Right renal cortex interstitium (tissue), 3 donors: Measurements from ENCODE around the gene FAU. TPM values are rescaled to one million over a fixed set of nuclear protein-coding genes. Genes with fewer than 3 reads are reported as not detected.
A peak's percentile ranks its signal among the peaks of the same experiment; 100 is the strongest.
"Not testable (repeated sequence)": the region's sequence is repeated elsewhere in the genome, so short reads cannot be mapped to it uniquely, and the experiment has no call there.

ENCODE experiments used
- DNase-seq, 3 donors: peaks; one replicate each; pipeline ENCODE4 v3.0.0-alpha.2; 2013; ENCODE audit warnings: low read depth in 3 of 3, low spot score in 2 of 3
- polyA plus RNA-seq, 3 donors: library from polyadenylated mRNA; unstranded; fragments of 120-200 nt; gene quantifications; one replicate each; pipeline ENCODE4 v1.2.1, GENCODE V29; 2013; ENCODE audit not compliant: insufficient read length in 3 of 3

FAU gene
- polyA plus RNA-seq, result 100 to 1,000 TPM; 585 to 654 (median 621) TPM

DNA sequence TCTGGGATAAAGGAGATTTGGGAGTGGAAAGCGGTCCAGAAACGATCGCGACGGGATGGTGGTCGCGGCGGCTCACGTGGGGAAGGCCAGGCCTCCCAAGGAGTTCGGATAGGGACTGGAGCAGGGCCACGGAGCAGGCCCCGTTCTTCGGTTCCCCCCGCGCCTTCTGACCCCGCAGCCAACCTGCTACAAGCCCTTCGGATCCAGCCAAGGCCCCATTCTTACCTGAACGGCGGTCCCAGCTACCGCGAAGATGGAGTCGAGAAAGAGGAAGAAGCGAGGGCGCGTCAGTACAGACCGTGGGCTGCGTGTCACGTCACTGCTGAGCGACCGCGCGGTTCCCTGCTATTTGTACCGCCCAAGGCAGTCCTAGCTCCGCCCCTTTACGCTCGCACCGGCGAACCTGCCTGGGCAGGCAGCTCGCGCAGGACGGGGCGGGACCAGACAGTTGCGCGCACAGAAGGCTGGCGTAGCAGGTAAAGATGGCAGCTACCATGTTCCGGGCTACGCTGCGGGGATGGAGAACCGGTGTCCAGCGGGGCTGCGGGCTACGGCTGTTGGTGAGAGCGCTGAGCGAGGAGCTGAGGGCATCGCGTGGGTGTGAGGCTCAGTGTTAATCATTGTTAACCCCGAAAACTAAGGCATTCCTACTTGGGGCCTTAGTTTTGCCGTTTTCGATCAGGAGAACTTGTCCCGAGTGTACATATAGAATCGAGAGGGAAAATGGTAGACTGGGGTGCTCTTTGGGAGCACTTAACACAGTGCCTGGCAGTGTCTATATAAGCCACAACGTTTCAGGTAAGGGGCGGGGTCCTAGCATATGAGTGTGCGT, at the start of gene FAU, which contains the start of gene MRPL49:
Gene FAU, minus strand, starts transcription at position 270 of the 832 bp plus-strand sequence. CDS start 321 bp downstream, outside the sequence.
Gene MRPL49, plus strand, starts transcription at position 457 of the 832 bp plus-strand sequence. Its CDS starts 26 bp downstream, at position 483.
- DNase-seq, result peak; percentile 92 to 98 (median 93)

DNA sequence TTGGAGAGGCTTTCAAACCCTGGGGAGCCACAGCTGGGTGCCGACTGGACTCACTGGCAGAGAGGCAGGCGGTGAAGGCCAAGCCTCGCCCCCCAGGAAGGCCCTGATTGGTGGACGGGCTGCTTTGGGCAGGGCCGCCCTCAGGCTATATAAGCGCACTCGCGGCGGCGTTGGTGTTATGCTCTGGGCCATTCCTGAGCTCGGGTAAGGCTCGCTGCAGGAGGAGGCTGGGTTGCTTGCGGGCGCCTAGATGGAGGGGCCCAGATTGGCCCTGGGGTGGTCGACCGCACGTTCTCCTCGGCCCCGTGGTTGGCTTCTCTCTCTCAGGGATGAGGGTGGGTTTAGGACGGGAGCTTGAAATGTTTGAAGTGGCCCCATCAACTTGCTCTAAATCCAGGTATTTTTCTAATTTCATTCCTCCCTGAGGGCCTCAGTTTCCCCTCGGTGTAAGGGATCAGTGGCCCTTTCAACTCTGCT, 48.2 kb upstream of the FAU start, which contains the start of gene SPDYC:
Gene SPDYC, plus strand, starts transcription at position 176 of the 477 bp plus-strand sequence. CDS start 1,125 bp downstream, outside the sequence.
- DNase-seq, result no peak

DNA sequence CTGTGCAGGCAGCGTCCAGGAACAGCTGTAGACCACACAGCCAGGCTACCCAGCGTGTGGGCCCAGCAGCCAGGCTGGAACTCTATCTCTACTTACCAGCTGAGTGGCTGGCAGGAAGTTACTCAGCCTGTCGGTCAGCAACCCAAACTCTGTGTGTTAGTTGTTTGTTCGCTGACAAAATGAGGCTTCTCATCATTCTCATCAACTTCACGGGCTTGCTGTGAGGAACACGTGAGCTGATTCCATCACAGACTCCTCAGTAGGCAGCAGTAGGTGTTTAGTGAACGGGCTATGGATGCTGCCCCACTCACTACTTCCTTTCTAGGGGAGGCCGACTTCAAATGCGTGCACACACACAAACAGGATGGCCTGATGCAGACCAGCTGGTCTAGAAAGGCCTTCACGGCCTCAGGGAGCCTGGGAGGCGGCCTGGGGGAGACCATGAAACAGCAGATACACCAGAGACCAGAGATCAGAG, 47.3 kb upstream of the FAU start:
- no peak for DNase-seq

DNA sequence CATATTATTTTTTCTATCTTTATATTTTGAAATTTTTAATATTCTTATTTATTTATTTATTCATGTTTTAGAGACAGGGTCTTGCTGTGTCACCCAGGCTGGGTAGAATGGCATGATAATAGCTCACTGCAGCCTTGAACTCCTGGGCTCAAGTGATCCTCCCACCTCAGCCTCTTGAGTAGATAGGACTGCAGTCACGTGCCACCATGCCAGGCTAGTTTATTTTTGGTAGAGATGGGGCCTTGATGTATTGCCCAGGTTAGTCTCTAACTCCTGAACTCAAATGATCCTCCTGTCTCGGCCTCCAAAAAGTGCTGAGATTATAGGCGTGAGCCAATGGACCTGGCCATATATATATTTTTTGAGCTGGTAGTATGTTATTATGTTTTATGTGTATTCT, 45.7 kb upstream of the FAU start:
- DNase-seq, result no peak

DNA sequence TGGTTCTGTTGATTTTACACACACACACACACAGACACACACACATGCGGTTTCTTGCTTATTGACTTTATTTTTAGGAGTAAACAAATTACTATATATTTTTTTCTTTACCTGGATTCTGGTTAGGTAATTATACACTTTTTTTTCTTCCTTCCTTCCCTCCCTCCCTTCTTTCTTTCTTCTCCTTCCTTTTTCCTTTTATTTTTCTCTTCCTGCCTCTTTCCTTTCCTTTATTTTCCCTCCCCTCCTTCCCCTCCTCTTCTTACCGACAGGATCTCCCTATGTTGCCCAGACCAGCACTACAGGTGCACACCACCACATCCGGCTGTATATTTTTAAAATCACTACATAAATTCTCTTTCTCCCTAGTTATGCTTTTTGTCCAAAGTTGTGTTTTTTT, 45.0 kb upstream of the FAU start:
- no peak for DNase-seq

DNA sequence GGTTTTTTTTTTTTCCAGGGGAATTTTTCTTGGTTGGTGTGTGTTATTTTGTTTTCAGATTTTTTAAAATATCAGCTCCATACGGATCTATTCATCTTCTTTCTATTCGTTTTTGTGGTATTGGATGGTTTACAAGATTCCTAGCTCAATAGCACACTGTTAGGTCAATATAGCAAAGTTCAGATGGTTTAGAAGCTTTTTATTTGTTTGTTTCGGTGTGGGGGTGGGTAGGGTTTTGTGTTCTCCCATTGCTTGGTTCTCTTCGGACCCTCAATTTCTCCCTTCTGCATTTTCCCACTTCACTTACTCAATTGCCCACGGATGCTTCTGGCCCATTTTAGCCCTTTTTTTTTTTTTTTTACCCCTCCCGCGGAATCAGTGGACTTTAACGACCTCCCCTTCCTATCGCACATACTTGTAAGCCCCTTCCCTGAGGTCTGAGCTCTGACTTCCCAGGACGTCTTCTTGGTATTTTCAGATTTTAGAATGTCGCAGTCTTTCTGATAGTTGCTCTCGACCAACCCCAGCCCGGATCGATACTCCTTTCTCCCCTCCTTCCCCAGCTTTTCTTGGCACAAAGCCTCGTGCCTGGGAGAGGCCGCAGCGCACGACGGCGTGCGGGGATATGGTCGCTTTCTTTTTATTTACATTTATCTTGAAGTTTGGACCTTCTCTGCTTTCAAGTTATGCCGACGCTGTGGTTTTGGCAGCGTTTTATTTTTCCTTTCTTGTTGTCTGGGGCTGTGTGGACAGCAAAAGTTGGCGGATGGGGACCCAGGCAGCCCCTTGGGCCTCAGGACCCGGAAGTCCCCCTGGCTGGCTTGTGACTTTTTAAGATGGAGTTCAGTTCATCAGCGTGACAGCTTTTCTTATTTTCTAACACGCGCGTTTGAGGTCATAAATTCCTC, 43.7 kb upstream of the FAU start:
- no peak for DNase-seq

DNA sequence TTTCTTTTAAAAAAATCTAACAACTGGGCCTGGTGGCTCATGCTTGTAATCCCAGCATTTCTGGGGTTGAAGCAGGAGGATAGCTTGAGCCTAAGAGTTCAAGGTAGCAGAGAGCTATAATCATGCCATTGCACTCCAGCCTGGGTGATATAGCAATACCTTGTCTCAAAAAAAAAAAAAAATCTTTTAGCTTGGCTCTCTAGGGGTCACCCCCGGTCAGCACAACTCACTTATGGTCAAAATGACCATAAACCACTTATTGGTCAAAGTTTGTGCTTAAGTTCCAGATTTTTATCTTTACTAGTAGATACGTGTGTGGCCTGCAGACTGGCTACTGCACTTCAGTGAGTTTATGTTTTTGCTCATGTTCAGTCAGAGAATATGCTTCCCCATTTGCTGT, 41.8 kb upstream of the FAU start:
- DNase-seq, result no peak

DNA sequence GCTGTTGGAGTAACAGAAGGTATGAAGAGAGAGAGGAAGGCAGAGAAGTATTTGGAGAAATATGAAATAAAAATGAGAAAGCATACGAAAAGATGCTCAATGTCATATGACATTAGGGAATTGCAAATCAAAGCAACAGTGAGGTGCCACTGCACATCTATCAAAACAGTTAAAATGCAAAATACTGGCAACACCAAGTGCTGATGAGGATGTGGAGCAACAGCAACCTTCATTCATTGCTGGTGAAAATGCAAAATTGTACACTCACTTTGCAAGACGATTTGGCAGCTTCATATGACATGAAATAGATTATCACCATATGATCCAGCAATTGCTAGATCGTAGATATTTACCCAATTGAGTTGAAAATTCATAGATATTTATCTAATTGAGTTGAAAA, 38.7 kb upstream of the FAU start:
- no peak for DNase-seq

DNA sequence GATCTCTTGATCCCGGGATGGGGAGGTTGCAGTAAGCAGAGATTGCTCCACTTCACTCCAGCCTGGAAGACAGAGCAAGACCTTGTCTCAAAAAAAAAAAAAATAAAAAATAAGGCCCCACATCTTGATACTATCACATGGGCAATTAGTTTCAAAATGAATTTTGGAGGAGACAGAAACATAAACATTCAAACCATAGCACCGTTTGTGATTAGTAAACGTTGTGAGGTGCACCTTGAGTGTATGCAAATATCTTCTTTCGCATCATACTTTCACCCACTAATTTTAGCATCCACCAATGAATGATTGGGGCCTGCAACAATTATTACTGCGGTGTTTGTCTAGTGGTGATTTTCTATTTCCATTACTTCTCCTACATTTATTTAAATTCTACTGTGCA, 37.1 kb upstream of the FAU start:
- no peak for DNase-seq

DNA sequence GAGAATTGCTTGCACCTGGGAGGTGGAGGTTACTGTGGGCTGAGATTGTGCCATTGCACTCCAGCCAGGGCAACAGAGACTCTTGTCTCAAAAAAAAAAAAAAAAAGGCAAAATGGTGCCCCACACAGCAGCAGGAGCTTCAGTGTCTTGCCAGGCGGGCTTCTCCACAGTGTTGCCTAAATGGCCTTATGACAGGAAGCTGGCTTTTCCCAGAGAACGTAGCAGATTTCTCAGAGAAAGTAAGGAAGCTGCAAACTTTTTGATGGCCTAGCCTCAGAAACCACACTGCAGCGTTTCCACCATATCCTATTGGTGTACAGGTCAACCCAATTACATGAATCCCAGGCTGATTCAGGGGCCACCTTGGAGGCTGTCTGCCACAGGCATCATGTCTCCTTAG, 35.4 kb upstream of the FAU start:
- DNase-seq, result no peak

DNA sequence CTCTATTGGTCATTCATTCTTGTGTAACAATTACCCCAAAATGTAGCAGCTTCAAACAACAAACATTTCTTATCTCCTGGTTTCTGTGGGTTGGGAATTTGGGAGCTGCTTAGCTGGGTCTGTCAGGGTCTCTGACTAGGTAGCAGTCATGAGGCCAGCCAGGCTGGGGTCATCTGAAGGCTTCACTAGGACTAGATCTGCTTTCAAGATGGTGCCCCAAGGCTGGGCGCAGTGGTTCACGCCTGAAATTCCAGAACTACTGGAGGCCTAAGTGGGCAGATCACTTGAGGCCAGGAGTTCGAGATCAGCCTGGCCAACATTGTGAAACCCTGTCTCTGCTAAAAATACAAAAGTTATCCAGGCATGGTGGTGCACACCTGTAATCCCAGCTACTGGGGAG, 35.0 kb upstream of the FAU start:
- no peak for DNase-seq

DNA sequence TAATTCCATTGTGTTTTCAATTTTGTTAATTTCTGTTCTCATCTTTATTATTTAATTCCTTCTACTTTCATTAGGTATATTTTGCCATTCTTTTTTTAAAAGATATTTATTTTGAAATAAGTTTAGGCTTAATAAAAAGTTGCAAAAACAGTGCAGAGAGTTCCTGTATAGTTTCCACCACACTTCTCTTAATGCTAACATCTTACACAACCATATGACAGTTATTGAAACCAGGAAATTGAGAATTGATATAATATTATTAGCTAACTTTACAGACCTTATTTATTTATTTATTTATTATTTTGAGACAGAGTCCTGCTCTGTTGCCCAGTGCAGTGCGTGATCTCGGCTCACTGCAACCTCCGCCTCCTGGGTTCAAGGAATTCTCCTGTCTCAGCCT, 34.3 kb upstream of the FAU start:
- DNase-seq, result no peak

DNA sequence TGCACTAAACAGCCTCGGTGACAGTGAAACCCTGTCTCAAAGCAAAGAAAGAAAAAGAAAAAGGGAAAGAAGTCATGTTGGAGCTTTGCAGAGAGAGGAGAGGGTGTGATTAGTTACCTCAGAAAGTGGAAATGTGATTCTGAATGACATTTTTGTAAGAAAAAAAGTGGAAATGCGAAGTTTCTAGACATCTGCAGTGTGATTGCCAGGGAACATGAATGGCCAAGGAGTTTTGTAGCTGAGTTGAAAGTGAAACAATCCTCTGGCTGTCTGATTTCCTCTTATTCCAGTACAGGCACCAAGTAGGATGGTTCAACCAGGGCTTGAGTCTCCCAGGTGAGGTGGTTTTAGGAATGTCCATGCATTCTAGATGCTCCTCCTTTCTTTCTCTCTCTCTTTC, 30.2 kb upstream of the FAU start:
- DNase-seq, result no peak

DNA sequence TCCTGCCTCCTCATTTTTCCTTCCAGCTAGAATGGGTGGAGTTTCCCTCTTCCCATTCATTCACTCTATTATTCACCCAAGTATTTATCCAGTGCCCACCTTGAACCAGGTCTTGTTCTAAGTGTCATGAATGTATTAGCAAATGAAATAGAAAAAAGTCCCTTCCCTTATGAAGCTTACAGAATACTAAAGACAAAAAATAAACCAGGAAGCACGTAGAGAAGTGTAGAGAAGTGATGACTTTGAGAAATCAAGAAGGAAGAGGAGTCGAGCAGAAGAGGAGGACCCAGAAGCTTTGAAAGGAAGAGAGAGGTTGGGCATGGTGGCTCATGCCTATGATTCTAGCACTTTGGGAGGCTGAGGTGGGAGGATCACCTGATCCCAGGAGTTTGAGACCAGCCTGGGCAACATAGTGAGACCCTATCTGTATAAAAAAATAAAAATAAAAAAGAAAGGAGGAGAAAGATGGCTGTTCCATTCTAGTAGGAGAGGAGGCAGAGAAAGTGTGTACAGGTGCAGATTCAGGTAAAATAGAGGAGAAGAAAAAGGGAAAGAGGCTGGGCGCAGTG, 29.5 kb upstream of the FAU start:
- DNase-seq, result no peak

DNA sequence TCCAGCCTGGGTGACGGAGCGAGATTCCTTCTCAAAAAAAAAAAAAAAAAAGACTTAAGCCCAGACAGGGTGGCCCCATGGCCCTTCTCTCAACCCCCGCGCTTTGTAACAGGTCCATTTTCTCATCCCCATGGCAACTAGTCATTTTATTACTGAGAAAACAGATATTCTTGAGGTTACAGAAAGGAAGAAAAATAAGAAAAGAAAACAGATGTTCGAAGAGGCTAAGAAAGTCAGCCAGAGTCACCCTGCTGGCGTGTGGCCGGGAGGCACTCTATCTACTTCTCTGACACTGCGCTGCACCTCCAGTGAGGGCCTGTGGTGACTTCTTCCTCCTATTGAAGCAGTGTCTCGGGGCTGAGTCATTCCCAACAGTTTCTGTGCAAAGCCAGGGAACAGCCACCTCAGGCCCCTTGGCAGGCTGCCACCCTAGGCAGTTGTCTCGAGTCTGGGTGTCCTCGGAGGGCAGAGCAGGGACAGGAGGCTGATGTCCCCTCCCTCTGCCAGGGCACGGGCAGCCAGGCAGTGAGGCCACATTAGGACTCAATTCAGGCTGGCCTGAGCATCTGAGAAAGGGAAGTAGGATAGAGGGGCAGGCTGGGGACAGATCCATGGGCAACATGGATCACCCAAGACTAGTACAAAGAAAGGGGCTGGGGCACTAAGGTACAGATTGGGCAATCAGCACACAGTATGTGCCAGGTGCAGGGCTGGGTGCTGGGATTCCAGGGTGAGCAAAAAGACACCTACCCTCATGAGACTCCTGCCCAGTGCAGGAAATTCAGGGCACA, 28.8 kb upstream of the FAU start:
- no peak for DNase-seq

DNA sequence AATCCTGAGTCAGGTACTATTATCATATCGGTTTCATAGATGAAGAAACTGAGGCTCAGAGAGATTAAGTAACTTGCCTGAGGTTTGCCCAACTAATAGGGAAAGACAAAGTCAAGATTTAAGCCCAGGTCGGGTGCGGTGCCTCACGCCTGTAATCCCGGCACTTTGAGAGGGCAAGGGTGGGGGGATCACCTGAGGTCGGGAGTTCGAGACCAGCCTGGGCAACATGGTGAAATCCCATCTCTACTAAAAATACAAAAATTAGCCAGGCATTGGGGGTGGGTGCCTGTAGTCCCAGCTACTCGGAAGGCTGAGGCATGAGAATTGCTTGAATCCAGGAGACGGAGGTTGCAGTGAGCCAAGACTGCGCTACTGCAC, 28.2 kb upstream of the FAU start:
- DNase-seq, result not testable (repeated sequence)

DNA sequence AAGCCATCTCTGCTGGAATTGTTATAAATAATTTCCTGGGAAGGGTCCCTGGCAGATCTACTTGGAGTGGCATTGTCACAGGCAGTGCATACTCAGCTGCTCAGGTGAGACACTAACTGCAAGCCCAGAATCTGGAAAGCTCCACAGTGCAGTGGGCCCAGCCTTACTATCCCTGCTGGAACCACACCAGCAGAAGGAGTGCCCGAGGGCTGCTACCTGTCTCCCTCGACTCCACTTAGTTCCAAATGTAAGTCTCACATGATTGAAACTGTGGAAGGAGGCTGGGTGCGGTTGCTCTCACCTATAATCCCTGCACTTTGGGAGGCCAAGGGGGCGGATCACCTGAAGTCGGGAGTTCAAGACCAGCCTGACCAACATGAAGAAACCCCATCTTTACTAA, 26.7 kb upstream of the FAU start:
- no peak for DNase-seq

DNA sequence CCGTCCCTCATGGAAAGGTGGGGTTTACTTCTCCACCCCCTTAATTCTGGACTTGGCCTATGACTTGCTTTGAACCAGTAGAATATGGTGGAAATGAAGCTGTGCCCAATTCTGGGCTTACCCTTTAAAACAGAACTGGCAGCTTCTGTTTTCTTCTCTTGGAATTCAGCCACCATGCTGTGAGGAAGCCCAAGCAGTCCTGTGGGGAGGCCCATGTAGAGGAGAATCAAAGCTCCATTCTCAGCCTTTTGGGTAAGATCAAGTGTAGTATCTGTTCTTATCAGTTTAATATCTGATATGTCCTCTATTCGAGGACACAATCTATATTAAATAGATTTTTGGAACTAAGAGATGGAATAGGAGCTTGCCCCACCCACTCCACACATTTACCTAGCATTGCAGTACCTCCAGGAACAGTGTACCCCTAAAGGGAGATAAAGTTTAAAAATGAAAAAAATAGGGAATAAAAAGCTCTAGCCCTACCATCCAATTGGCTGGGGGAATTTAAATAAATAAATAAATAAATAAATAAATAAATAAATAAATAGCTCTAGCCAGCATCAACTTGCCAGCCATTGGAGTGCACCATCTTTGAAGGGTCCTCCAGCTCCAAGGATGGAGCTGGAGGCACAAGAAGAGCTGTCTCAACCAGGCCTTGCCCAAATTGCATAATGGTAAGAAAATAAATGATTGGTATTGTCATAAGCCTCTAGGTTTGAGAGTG, 25.6 kb upstream of the FAU start:
- DNase-seq, result no peak

DNA sequence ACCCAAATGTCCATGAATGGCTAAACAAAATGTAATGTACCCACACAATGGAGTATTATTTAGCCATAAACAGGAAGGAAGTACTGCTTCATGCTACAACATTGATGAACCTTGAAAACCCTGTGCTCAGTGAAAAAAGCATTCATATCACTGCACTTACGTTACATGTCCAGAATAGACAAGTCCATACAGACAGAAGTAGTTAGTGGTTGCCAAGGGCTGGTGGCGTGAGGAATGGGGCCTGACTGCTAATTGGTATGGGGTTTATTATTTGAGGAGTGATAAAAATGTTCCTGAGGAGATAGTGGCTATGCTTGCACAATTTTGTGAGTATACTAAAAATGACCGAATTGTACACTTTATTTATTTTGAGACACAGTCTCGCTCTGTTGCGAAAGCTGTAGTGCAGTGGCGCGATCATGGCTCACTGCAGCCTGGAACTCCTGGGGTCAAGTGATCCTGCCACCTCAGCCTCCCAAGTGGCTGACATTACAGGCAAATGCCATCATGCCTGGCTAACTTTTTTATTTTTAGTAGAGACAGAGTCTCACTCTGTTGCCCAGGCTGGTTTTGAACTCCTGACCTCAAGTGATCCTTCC, 20.1 kb upstream of the FAU start:
- DNase-seq, result no peak
